ENCODE results near the gene KIF23.
"Not testable (repeated sequence)": the region's sequence is repeated elsewhere in the genome, so short reads cannot be mapped to it uniquely, and the experiment has no call there.

Gene KIF23

GRCh38 chr15:69443032-69443611 lies 29.0 kb downstream of the KIF23 start:
- ATAC-seq (ENCODE audit: insufficient read depth, low read depth) (no peak), DNase-seq (no peak)
- TF ChIP-seq EZH2 (IDR thresholded peaks at IDR 0.05; ENCODE audit: borderline replicate concordance, low read depth, low read length, severe bottlenecking) (no peak), CTCF (IDR thresholded peaks at IDR 0.05; ENCODE audit: borderline replicate concordance, extremely low read depth, low read length, poor library complexity, severe bottlenecking) (no peak)
- H3K4me2 ChIP-seq (ENCODE audit: insufficient read depth, low read length): no peak overlapping the region
- H3K27ac ChIP-seq (ENCODE audit: low read length): no peak overlapping the region
- H3K27me3 ChIP-seq (ENCODE audit: insufficient read depth, low read length, poor library complexity): no peaks in the 10 kb centered on the region
- H2AFZ ChIP-seq (ENCODE audit: low read depth, low read length): no peak overlapping the region
- H3K9ac ChIP-seq (ENCODE audit: low read depth, low read length): no peak overlapping the region
- no peaks in the 10 kb centered on the region for H4K20me1 ChIP-seq (ENCODE audit: insufficient read depth, low read length)
- no peaks in the 10 kb centered on the region for H3K79me2 ChIP-seq (ENCODE audit: insufficient read depth, low read length)
- H3K4me3 ChIP-seq (ENCODE audit: low read depth in 1 of 2, low read length in 2 of 2): no peak overlapping the region
- no peaks in the 10 kb centered on the region for H3K9me3 ChIP-seq (ENCODE audit: insufficient read depth, low read length, severe bottlenecking)
- peaks cover 86% of the 10 kb centered on the region for H3K36me3 ChIP-seq (ENCODE audit: insufficient read depth, low read length)
- no peaks in the 10 kb centered on the region for H3K4me1 ChIP-seq (ENCODE audit: insufficient read depth, low read length)

- H3K36me3 ChIP-seq (ENCODE audit: insufficient read depth, low read length): peaks cover 70% of the 10 kb centered on the region
- ATAC-seq (ENCODE audit: insufficient read depth, low read depth) (no peak), DNase-seq (no peak)
- H3K9me3 ChIP-seq (ENCODE audit: insufficient read depth, low read length, severe bottlenecking): no peaks in the 10 kb centered on the region
- H3K79me2 ChIP-seq (ENCODE audit: insufficient read depth, low read length): no peaks in the 10 kb centered on the region
- no peak for TF ChIP-seq CTCF (IDR thresholded peaks at IDR 0.05; ENCODE audit: borderline replicate concordance, extremely low read depth, low read length, poor library complexity, severe bottlenecking)
- TF ChIP-seq EZH2 (IDR thresholded peaks at IDR 0.05; ENCODE audit: borderline replicate concordance, low read depth, low read length, severe bottlenecking): no peak
- H3K4me3 ChIP-seq (ENCODE audit: low read depth in 1 of 2, low read length in 2 of 2): no peak overlapping the region
- no peaks in the 10 kb centered on the region for H4K20me1 ChIP-seq (ENCODE audit: insufficient read depth, low read length)
- no peak overlapping the region for H2AFZ ChIP-seq (ENCODE audit: low read depth, low read length)
- H3K4me2 ChIP-seq (ENCODE audit: insufficient read depth, low read length): no peak overlapping the region
- no peaks in the 10 kb centered on the region for H3K27me3 ChIP-seq (ENCODE audit: insufficient read depth, low read length, poor library complexity)
- no peak overlapping the region for H3K9ac ChIP-seq (ENCODE audit: low read depth, low read length)
- H3K27ac ChIP-seq (ENCODE audit: low read length): no peak overlapping the region
- no peaks in the 10 kb centered on the region for H3K4me1 ChIP-seq (ENCODE audit: insufficient read depth, low read length)
Observed at GRCh38 chr15:69444686-69445085, 30.5 kb downstream of the KIF23 start.

GRCh38 chr15:69446953-69447352 lies 32.8 kb downstream of the KIF23 start:
- Histone ChIP-seq H3K27ac (ENCODE audit: low read length) (no peak overlapping the region), H3K4me1 (ENCODE audit: insufficient read depth, low read length) (peaks cover 11% of the 10 kb centered on the region)

GRCh38 chr15:69450221-69450620 lies 36.1 kb downstream of the KIF23 start:
- Histone ChIP-seq H3K4me1 (ENCODE audit: insufficient read depth, low read length) (peaks cover 33% of the 10 kb centered on the region), H4K20me1 (ENCODE audit: insufficient read depth, low read length) (peaks cover 24% of the 10 kb centered on the region), H3K36me3 (ENCODE audit: insufficient read depth, low read length) (peaks cover 48% of the 10 kb centered on the region), H3K79me2 (ENCODE audit: insufficient read depth, low read length) (peaks cover 26% of the 10 kb centered on the region)
- H3K9ac ChIP-seq (ENCODE audit: low read depth, low read length); ATAC-seq (ENCODE audit: insufficient read depth, low read depth); H3K27ac ChIP-seq (ENCODE audit: low read length); H3K9me3 ChIP-seq (ENCODE audit: insufficient read depth, low read length, severe bottlenecking); H3K27me3 ChIP-seq (ENCODE audit: insufficient read depth, low read length, poor library complexity); H3K4me3 ChIP-seq (ENCODE audit: low read depth in 1 of 2, low read length in 2 of 2); H3K4me2 ChIP-seq (ENCODE audit: insufficient read depth, low read length); H2AFZ ChIP-seq (ENCODE audit: low read depth, low read length); DNase-seq: not testable (repeated sequence)

More at GRCh38 chr15:69446953-69447352, 32.8 kb downstream of the KIF23 start:
- Histone ChIP-seq H3K4me2 (ENCODE audit: insufficient read depth, low read length) (no peak overlapping the region), H3K79me2 (ENCODE audit: insufficient read depth, low read length) (no peaks in the 10 kb centered on the region), H3K9ac (ENCODE audit: low read depth, low read length) (no peak overlapping the region), H2AFZ (ENCODE audit: low read depth, low read length) (no peak overlapping the region), H3K9me3 (ENCODE audit: insufficient read depth, low read length, severe bottlenecking) (no peaks in the 10 kb centered on the region), H3K36me3 (ENCODE audit: insufficient read depth, low read length) (peaks cover 49% of the 10 kb centered on the region), H3K4me3 (ENCODE audit: low read depth in 1 of 2, low read length in 2 of 2) (no peak overlapping the region), H3K27me3 (ENCODE audit: insufficient read depth, low read length, poor library complexity) (no peaks in the 10 kb centered on the region), H4K20me1 (ENCODE audit: insufficient read depth, low read length) (no peaks in the 10 kb centered on the region)
- DNase-seq (no peak), ATAC-seq (ENCODE audit: insufficient read depth, low read depth) (no peak)
- TF ChIP-seq CTCF (IDR thresholded peaks at IDR 0.05; ENCODE audit: borderline replicate concordance, extremely low read depth, low read length, poor library complexity, severe bottlenecking) (no peak), EZH2 (IDR thresholded peaks at IDR 0.05; ENCODE audit: borderline replicate concordance, low read depth, low read length, severe bottlenecking) (no peak)
